SJSA1 (cell line): Measurements from ENCODE around the gene GPR176. TPM values are rescaled to one million over a fixed set of nuclear protein-coding genes. Genes with fewer than 3 reads are reported as not detected.
"Not testable (repeated sequence)": the region's sequence is repeated elsewhere in the genome, so short reads cannot be mapped to it uniquely, and the experiment has no call there.

Experiments
- DNase-seq, 2 experiments: peaks; one replicate each; pipeline ENCODE4 v3.0.0-alpha.2; 2015 to 2020; ENCODE audit warnings: low spot score in 2 of 2, low read depth in 1 of 2
- H3K27ac ChIP-seq: fragments of 250-450 bp; sonication (Bioruptor Pico); 2 replicates; pipeline ENCODE4 v1.5.1; 2020; ENCODE audit warnings: mild to moderate bottlenecking, moderate library complexity
- H3K27me3 ChIP-seq: fragments of 250-450 bp; sonication (Bioruptor Pico); replicated peaks from 2 replicates; pipeline ENCODE4 v1.5.1; 2020; ENCODE audit warnings: mild to moderate bottlenecking, moderate library complexity
- H3K36me3 ChIP-seq: fragments of 250-450 bp; sonication (Bioruptor Pico); 2 replicates; pipeline ENCODE4 v1.5.1; 2020; ENCODE audit warnings: mild to moderate bottlenecking
- H3K4me1 ChIP-seq: fragments of 250-450 bp; sonication (Bioruptor Pico); replicated peaks from 2 replicates; pipeline ENCODE4 v1.6.1; 2021; ENCODE audit warnings: mild to moderate bottlenecking
- H3K4me3 ChIP-seq: fragments of 250-450 bp; sonication (Bioruptor Pico); 2 replicates; pipeline ENCODE4 v1.5.1; 2020; ENCODE audit warnings: mild to moderate bottlenecking
- H3K9me3 ChIP-seq: fragments of 250-450 bp; sonication (Bioruptor Pico); replicated peaks from 2 replicates; pipeline ENCODE4 v1.5.1; 2020; ENCODE audit warnings: mild to moderate bottlenecking
- total RNA-seq: library from RNA; depleted of rRNA; stranded (reverse); fragments of >200 nt; shearing (Covaris generic); gene quantifications from 2 replicates; pipeline ENCODE4 v1.2.3, GENCODE V29; 2014

Gene GPR176
- total RNA-seq, 1 experiment from 2014 or later: 117 TPM

- 0 out of 2 replicates have a peak, but pooled peaks cover 3% of the 10 kb centered on the region for H3K4me1 ChIP-seq
- no peak overlapping the region for H3K27ac ChIP-seq
- H3K9me3 ChIP-seq: no peaks in the 10 kb centered on the region
- H3K36me3 ChIP-seq: 0 out of 2 replicates have a peak, but pooled peaks cover 3% of the 10 kb centered on the region
- no peak for DNase-seq
- H3K27me3 ChIP-seq: no peaks in the 10 kb centered on the region
- H3K4me3 ChIP-seq: no peak overlapping the region
Measured at GRCh38 chr15:39823634-39824033, 96.4 kb downstream of the GPR176 start.

GRCh38 chr15:39820050-39820602, 99.9 kb downstream of the GPR176 start:
- no peak overlapping the region for H3K27ac ChIP-seq
- 0 out of 2 replicates have a peak, but pooled peaks cover 3% of the 10 kb centered on the region for H3K4me1 ChIP-seq
- no peaks in the 10 kb centered on the region for H3K36me3 ChIP-seq
- H3K4me3 ChIP-seq: no peak overlapping the region
- DNase-seq: no peak
- H3K9me3 ChIP-seq: no peaks in the 10 kb centered on the region
- H3K27me3 ChIP-seq: no peaks in the 10 kb centered on the region

- Histone ChIP-seq H3K27ac (no peak overlapping the region), H3K27me3 (no peaks in the 10 kb centered on the region), H3K9me3 (no peaks in the 10 kb centered on the region), H3K4me3 (no peak overlapping the region), H3K4me1 (0 out of 2 replicates have a peak, but pooled peaks cover 3% of the 10 kb centered on the region), H3K36me3 (no peaks in the 10 kb centered on the region)
- no peak for DNase-seq
Measured at GRCh38 chr15:39819533-39819932, 100.5 kb downstream of the GPR176 start.

GRCh38 chr15:39817892-39818291, 102.2 kb downstream of the GPR176 start:
- no peak overlapping the region for H3K4me3 ChIP-seq
- no peaks in the 10 kb centered on the region for H3K27me3 ChIP-seq
- no peak overlapping the region for H3K27ac ChIP-seq
- 0 out of 2 replicates have a peak, but pooled peaks cover 3% of the 10 kb centered on the region for H3K4me1 ChIP-seq
- no peak for DNase-seq
- H3K9me3 ChIP-seq: no peaks in the 10 kb centered on the region
- no peaks in the 10 kb centered on the region for H3K36me3 ChIP-seq

GRCh38 chr15:39814489-39814888, 105.6 kb downstream of the GPR176 start:
- Histone ChIP-seq H3K4me3 (no peak overlapping the region), H3K4me1 (no peaks in the 10 kb centered on the region), H3K27me3 (no peaks in the 10 kb centered on the region), H3K27ac (no peak overlapping the region), H3K36me3 (no peaks in the 10 kb centered on the region), H3K9me3 (no peaks in the 10 kb centered on the region)
- DNase-seq: no peak

GRCh38 chr15:39812651-39813050, 107.4 kb downstream of the GPR176 start:
- H3K27ac ChIP-seq, H3K36me3 ChIP-seq, H3K4me1 ChIP-seq, DNase-seq, H3K27me3 ChIP-seq, H3K9me3 ChIP-seq, H3K4me3 ChIP-seq: not testable (repeated sequence)

GRCh38 chr15:39808909-39809308, 111.2 kb downstream of the GPR176 start:
- H3K4me1 ChIP-seq: no peaks in the 10 kb centered on the region
- H3K27me3 ChIP-seq: no peaks in the 10 kb centered on the region
- H3K4me3 ChIP-seq: no peak overlapping the region
- peaks cover 14% of the 10 kb centered on the region for H3K36me3 ChIP-seq
- H3K9me3 ChIP-seq: no peaks in the 10 kb centered on the region
- no peak overlapping the region for H3K27ac ChIP-seq
- DNase-seq: no peak

- no peaks in the 10 kb centered on the region for H3K27me3 ChIP-seq
- no peak for DNase-seq
- no peak overlapping the region for H3K4me3 ChIP-seq
- H3K36me3 ChIP-seq: peaks cover 18% of the 10 kb centered on the region
- H3K4me1 ChIP-seq: no peaks in the 10 kb centered on the region
- no peaks in the 10 kb centered on the region for H3K9me3 ChIP-seq
- no peak overlapping the region for H3K27ac ChIP-seq
Measured at GRCh38 chr15:39807791-39808190, 112.3 kb downstream of the GPR176 start.

GRCh38 chr15:39804026-39804425, 116.0 kb downstream of the GPR176 start:
- H3K4me3 ChIP-seq: no peak overlapping the region
- peaks cover 43% of the 10 kb centered on the region for H3K36me3 ChIP-seq
- H3K27me3 ChIP-seq: no peaks in the 10 kb centered on the region
- no peaks in the 10 kb centered on the region for H3K9me3 ChIP-seq
- no peak overlapping the region for H3K27ac ChIP-seq
- DNase-seq: no peak
- no peaks in the 10 kb centered on the region for H3K4me1 ChIP-seq

- DNase-seq: no peak
- peaks cover 50% of the 10 kb centered on the region for H3K36me3 ChIP-seq
Measured at GRCh38 chr15:39803016-39803415, 117.0 kb downstream of the GPR176 start.

GRCh38 chr15:39801641-39802309, 118.3 kb downstream of the GPR176 start:
- Histone ChIP-seq H3K27ac (no peak overlapping the region), H3K27me3 (no peaks in the 10 kb centered on the region), H3K4me3 (no peak overlapping the region), H3K4me1 (no peaks in the 10 kb centered on the region), H3K9me3 (no peaks in the 10 kb centered on the region), H3K36me3 (peaks cover 51% of the 10 kb centered on the region)
- DNase-seq: no peak

More at GRCh38 chr15:39803016-39803415, 117.0 kb downstream of the GPR176 start:
- Histone ChIP-seq H3K9me3 (no peaks in the 10 kb centered on the region), H3K4me1 (no peaks in the 10 kb centered on the region), H3K27me3 (no peaks in the 10 kb centered on the region), H3K27ac (no peak overlapping the region), H3K4me3 (no peak overlapping the region)

- Histone ChIP-seq H3K27me3 (no peaks in the 10 kb centered on the region), H3K27ac (no peak overlapping the region), H3K36me3 (peaks cover 42% of the 10 kb centered on the region), H3K4me3 (no peak overlapping the region), H3K4me1 (no peaks in the 10 kb centered on the region), H3K9me3 (no peaks in the 10 kb centered on the region)
- DNase-seq: no peak
Measured at GRCh38 chr15:39799552-39800011, 120.5 kb downstream of the GPR176 start.

GRCh38 chr15:39798382-39798781, 121.7 kb downstream of the GPR176 start:
- no peaks in the 10 kb centered on the region for H3K4me1 ChIP-seq
- peaks cover 35% of the 10 kb centered on the region for H3K36me3 ChIP-seq
- no peak for DNase-seq
- H3K9me3 ChIP-seq: no peaks in the 10 kb centered on the region
- H3K27ac ChIP-seq: no peak overlapping the region
- no peak overlapping the region for H3K4me3 ChIP-seq
- H3K27me3 ChIP-seq: no peaks in the 10 kb centered on the region

GRCh38 chr15:39797407-39797806, 122.7 kb downstream of the GPR176 start:
- Histone ChIP-seq H3K4me3 (no peak overlapping the region), H3K27ac (no peak overlapping the region), H3K4me1 (no peaks in the 10 kb centered on the region), H3K36me3 (peaks cover 35% of the 10 kb centered on the region), H3K27me3 (no peaks in the 10 kb centered on the region), H3K9me3 (no peaks in the 10 kb centered on the region)
- DNase-seq: no peak
